Measurements from ENCODE around the gene AGTPBP1. TPM values are rescaled to one million over a fixed set of nuclear protein-coding genes. Genes with fewer than 3 reads are reported as not detected.
"Not testable (repeated sequence)": the region's sequence is repeated elsewhere in the genome, so short reads cannot be mapped to it uniquely, and the experiment has no call there.

AGTPBP1 gene
- total RNA-seq (10 to 100 TPM; 39.5 to 72.4 (median 48.1) TPM), polyA plus RNA-seq (10 to 100 TPM in 1 of 2 donors, 1 to 10 TPM in 1; 7.1 to 23.0 TPM)
- long read RNA-seq, donor 1, full-length matches to known transcripts, result 30 of 55 reads
- long read RNA-seq, donor 1, partial matches to known transcripts, result 8 of 55 reads
- long read RNA-seq, donor 1, other reads (novel, unspliced or antisense), result 17 of 55 reads
- long read RNA-seq, donor 2, full-length matches to known transcripts, result 31 of 66 reads
- long read RNA-seq, donor 2, partial matches to known transcripts, result 17 of 66 reads
- long read RNA-seq, donor 2, other reads (novel, unspliced or antisense), result 18 of 66 reads
- long read RNA-seq, donor 3, full-length matches to known transcripts, result 34 of 51 reads
- long read RNA-seq, donor 3, partial matches to known transcripts, result 4 of 51 reads
- long read RNA-seq, donor 3, other reads (novel, unspliced or antisense), result 13 of 51 reads

GRCh38 chr9:85741875-85742596, at the start of gene AGTPBP1:
Gene AGTPBP1 (minus strand): TSS chr9:85741954. CDS start chr9:85712533, 29,421 bp downstream.
- H3K4me1 ChIP-seq, result peaks cover 0 to 57% (median 15%) of the 10 kb centered on the region in 12 donors
- H3K9me3 ChIP-seq, result no peaks in the 10 kb centered on the region
- intact Hi-C loops (cut with DNase I), result loop anchor here in 5 of 10 donors (5.0 to 10.0 kb wide), 4 partner anchors 40 to 63 kb away; no protein-coding TSS in a partner anchor
- H3K4me3 ChIP-seq, result peak within 1 kb of the TSS; percentile 81 to 100 (median 98)
- ATAC-seq (peak; percentile 94 to 99 (median 98)), DNase-seq (peak; percentile 96 to 99 (median 97))
- peak in 1 of 12 donors; percentile 12 for TF ChIP-seq CTCF (IDR thresholded peaks at IDR 0.05)
- TF ChIP-seq POLR2A (IDR thresholded peaks at IDR 0.05), result peak; percentile 22 to 77
- H3K27ac ChIP-seq, result peak within 1 kb of the TSS; percentile 69 to 95 (median 88)
- no peaks in the 10 kb centered on the region for H3K27me3 ChIP-seq
- H3K36me3 ChIP-seq, result no peaks in the 10 kb centered on the region
- WGBS, 4 donors, result 0 to 1% (median 1%) methylated on average over 19 to 77 of the region's 77 CpGs

- H3K4me3 ChIP-seq, DNase-seq, H3K27ac ChIP-seq, H3K4me1 ChIP-seq, H3K36me3 ChIP-seq, H3K27me3 ChIP-seq, H3K9me3 ChIP-seq: not testable (repeated sequence)
- peak in 3 of 4 donors; percentile 42 to 83 (median 75) for ATAC-seq
- peak in 10 of 12 donors; percentile 14 to 45 (median 28) for TF ChIP-seq CTCF (IDR thresholded peaks at IDR 0.05)
- WGBS, 4 donors, result 4 to 11% (median 7%) methylated on average over 6 to 7 of the region's 7 CpGs
- intact Hi-C loops (cut with DNase I), result loop anchor here in 8 of 10 donors (5.0 to 10.0 kb wide), 5 partner anchors 81 to 1391 kb away; no protein-coding TSS in a partner anchor
These were observed 44.4 kb upstream of the AGTPBP1 start for GRCh38 chr9:85786116-85786515.

- H3K4me3 ChIP-seq; ATAC-seq; H3K27ac ChIP-seq; intact Hi-C loops (cut with DNase I); H3K27me3 ChIP-seq; H3K36me3 ChIP-seq; H3K4me1 ChIP-seq; H3K9me3 ChIP-seq; DNase-seq: not testable (repeated sequence)
- 85 to 89% (median 88%) methylated on average over 7 of the region's 7 CpGs for WGBS, 4 donors
These were observed 32.1 kb upstream of the AGTPBP1 start for GRCh38 chr9:85773844-85774243.

GRCh38 chr9:85761802-85762201, 20.0 kb upstream of the AGTPBP1 start:
- H3K4me3 ChIP-seq; H3K36me3 ChIP-seq; intact Hi-C loops (cut with DNase I); H3K27ac ChIP-seq; DNase-seq; H3K27me3 ChIP-seq; H3K9me3 ChIP-seq; ATAC-seq; H3K4me1 ChIP-seq: not testable (repeated sequence)
- 72 to 87% (median 75%) methylated on average over 2 to 3 of the region's 3 CpGs for WGBS, 4 donors

GRCh38 chr9:85757716-85758115, 16.0 kb upstream of the AGTPBP1 start:
- H3K4me1 ChIP-seq; H3K4me3 ChIP-seq; H3K36me3 ChIP-seq; intact Hi-C loops (cut with DNase I); DNase-seq; H3K27me3 ChIP-seq; H3K27ac ChIP-seq; H3K9me3 ChIP-seq; ATAC-seq: not testable (repeated sequence)
- WGBS, 4 donors, result 75 to 95% (median 85%) methylated on average over 2 of the region's 2 CpGs

- H3K27me3 ChIP-seq; H3K27ac ChIP-seq; H3K9me3 ChIP-seq; H3K4me3 ChIP-seq; DNase-seq; H3K4me1 ChIP-seq; H3K36me3 ChIP-seq; intact Hi-C loops (cut with DNase I); ATAC-seq: not testable (repeated sequence)
- 79 to 100% (median 89%) methylated on average over 1 of the region's 1 CpG for WGBS, 4 donors
These were observed 14.5 kb upstream of the AGTPBP1 start for GRCh38 chr9:85756216-85756615.
